ENCODE results near the gene PFKP.
A peak's percentile ranks its signal among the peaks of the same experiment; 100 is the strongest.
"Not testable (repeated sequence)": the region's sequence is repeated elsewhere in the genome, so short reads cannot be mapped to it uniquely, and the experiment has no call there.

Gene PFKP

GRCh38 chr10:3166496-3167290, 99.3 kb downstream of the PFKP start:
- DNase-seq: no peak

GRCh38 chr10:3167611-3168330, 100.4 kb downstream of the PFKP start:
- no peak for DNase-seq

- no peak for DNase-seq
Observed at GRCh38 chr10:3169271-3169670, 101.9 kb downstream of the PFKP start.

- DNase-seq: no peak
Observed at GRCh38 chr10:3169673-3170072, 102.3 kb downstream of the PFKP start.

DNA sequence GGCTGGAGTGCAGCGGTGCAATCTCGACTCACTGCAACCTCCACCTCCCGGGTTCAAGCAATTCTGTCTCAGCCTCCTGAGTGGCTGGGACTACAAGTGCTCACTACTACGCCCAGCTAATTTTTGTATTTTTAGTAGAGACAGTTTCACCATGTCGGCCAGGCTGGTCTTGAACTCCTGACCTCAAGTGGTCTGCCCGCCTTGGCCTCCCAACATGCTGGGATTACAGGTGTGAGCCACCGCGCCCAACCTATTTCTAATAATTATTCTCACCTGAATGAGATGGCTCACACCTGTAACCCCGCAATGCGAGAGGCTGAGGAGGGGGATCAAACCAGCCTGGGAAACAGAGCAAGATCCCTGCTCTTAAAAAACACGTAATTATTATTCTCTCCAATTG, 104.1 kb downstream of the PFKP start:
- not testable (repeated sequence) for DNase-seq

GRCh38 chr10:3172081-3172445, 104.7 kb downstream of the PFKP start:
- DNase-seq: peak; percentile 68

- DNase-seq: peak; percentile 99
Observed at GRCh38 chr10:3172446-3173170, 105.3 kb downstream of the PFKP start, which contains the start of gene PITRM1. TSS of gene PITRM1 (minus strand) at chr10:3172782. CDS start at chr10:3172772, 10 bp downstream.

DNA sequence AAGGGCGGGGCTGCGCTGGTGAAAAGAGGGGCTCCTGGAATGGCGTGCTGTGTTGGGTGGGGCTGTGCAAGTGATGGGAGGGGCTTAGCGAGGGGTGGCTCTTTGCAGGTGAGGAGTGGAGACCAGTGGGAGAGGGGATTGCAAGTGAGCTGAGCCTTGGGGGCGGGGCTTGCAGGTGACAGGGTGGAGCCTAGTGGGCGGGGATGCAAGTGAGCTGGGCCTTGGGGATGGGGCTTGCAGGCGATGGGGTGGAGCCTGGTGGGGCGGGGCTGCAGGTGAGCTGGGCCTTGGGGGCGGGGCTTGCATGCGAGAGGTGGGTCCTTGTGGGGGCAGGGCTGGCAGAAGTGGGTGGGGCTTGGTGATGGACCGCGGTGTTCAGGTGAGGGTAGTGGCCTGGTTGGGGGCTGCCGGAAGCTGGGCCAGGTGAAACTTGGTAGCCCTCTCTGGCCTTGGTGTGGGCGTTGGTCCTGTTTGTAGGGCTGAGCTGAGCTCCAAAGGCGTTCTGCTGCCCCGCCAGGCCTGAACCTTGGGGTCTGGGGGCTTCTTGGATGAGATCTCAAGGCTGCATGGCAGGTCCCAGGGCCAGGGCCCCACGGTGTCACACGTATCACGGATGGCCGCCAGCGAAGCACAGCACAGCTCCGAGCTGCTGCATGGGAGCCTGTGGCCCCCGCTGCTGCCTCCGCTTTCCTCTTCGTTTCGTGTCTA, 106.0 kb downstream of the PFKP start:
- DNase-seq: no peak

- DNase-seq: no peak
Observed at GRCh38 chr10:3178042-3178441, 110.7 kb downstream of the PFKP start.

- DNase-seq: no peak
Observed at GRCh38 chr10:3179174-3179573, 111.8 kb downstream of the PFKP start.

GRCh38 chr10:3180355-3181025, 113.1 kb downstream of the PFKP start:
- DNase-seq: no peak

DNA sequence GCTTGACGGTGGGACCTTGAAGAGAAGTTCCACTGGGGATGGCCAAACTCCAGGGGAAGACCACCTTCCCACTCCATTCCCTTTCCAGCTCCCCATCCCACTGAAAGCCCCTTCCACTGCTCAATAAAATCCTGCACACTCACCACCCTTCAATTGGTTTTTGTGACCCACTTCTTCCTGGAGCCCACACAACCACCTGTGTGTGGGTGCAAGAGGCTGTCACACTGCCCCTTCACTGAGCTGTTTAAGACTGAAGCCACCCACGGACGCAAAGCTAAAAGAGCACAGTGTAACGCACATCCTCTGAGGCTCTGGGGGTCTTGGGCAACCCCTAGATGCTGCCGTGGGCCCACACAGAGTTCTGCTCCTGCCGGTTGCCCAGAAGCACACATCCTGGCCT, 118.0 kb downstream of the PFKP start:
- DNase-seq: no peak

- peak; percentile 46 for DNase-seq
Observed at GRCh38 chr10:3186368-3186767, 119.0 kb downstream of the PFKP start.
